ENCODE results near the gene ARHGAP12.

Gene ARHGAP12

GRCh38 chr10:31867646-31868045, 61.0 kb downstream of the ARHGAP12 start:
- H3K4me1 ChIP-seq (ENCODE audit: control insufficient read depth, insufficient read depth, low read length), result peaks cover 7% of the 10 kb centered on the region; the same call in 1 of the 2 replicates
- no peaks in the 10 kb centered on the region for H3K36me3 ChIP-seq (ENCODE audit: control insufficient read depth in 2 of 2, insufficient read depth in 1 of 2, low read length in 2 of 2)
- POLR2A ChIA-PET, result no interaction called here
- TF ChIP-seq ZNF664 (tag by site-specific recombination; IDR thresholded peaks at IDR 0.05) (no peak), ZNF660 (tag by site-specific recombination; IDR thresholded peaks at IDR 0.05) (no peak), ZNF202 (tag by site-specific recombination; IDR thresholded peaks at IDR 0.05; ENCODE audit: borderline replicate concordance) (no peak), ZNF221 (tag by site-specific recombination; IDR thresholded peaks at IDR 0.05; ENCODE audit: borderline replicate concordance) (no peak), ZNF416 (tag by site-specific recombination; IDR thresholded peaks at IDR 0.05) (no peak), ZSCAN4 (tag by site-specific recombination; IDR thresholded peaks at IDR 0.05) (no peak)
- no peak overlapping the region for H3K27ac ChIP-seq (ENCODE audit: extremely low read depth, low read depth, low read length)
- no peak overlapping the region for H3K4me3 ChIP-seq (ENCODE audit: low read depth, low read length)
- CTCF ChIA-PET, result interaction anchor here (0.6 kb wide), 1 partner anchor 334 kb away, joined by 3 read pairs; no protein-coding TSS in a partner anchor
- H3K9me3 ChIP-seq (ENCODE audit: control insufficient read depth, insufficient read depth, low read depth, low read length), result no peaks in the 10 kb centered on the region

GRCh38 chr10:31866118-31866670, 62.4 kb downstream of the ARHGAP12 start:
- ChIA-PET CTCF (interaction anchor here (0.6 to 1.3 kb wide), 7 partner anchors 10 to 1427 kb away, joined by 3 to 5 read pairs (median 4); no protein-coding TSS in a partner anchor), POLR2A (no interaction called here)
- TF ChIP-seq PRDM1 (tag by site-specific recombination; IDR thresholded peaks at IDR 0.05) (peak; percentile 56; the same call in 1 of the 2 replicates), KLF16 (tag by site-specific recombination; IDR thresholded peaks at IDR 0.05) (no peak), ZBTB26 (tag by site-specific recombination; optimal IDR thresholded peaks at IDR 0.05) (no peak), ZNF610 (tag by site-specific recombination; IDR thresholded peaks at IDR 0.05; ENCODE audit: borderline replicate concordance) (no peak), ZNF239 (tag by site-specific recombination; IDR thresholded peaks at IDR 0.05) (no peak), ZNF830 (tag by site-specific recombination; IDR thresholded peaks at IDR 0.05; ENCODE audit: low read depth) (no peak), ZNF473 (tag by site-specific recombination; IDR thresholded peaks at IDR 0.05) (no peak)
- Histone ChIP-seq H3K36me3 (ENCODE audit: control insufficient read depth in 2 of 2, insufficient read depth in 1 of 2, low read length in 2 of 2) (peaks cover 0 to 2% of the 10 kb centered on the region in 2 experiments; a peak in 1 of 3 replicates), H3K4me1 (ENCODE audit: control insufficient read depth, insufficient read depth, low read length) (peaks cover 8% of the 10 kb centered on the region; the same call in 1 of the 2 replicates), H3K9me3 (ENCODE audit: control insufficient read depth, insufficient read depth, low read depth, low read length) (no peaks in the 10 kb centered on the region), H3K4me3 (ENCODE audit: low read depth, low read length) (no peak overlapping the region), H3K27ac (ENCODE audit: extremely low read depth, low read depth, low read length) (no peak overlapping the region)

- CTCF ChIA-PET, result no interaction called here
- Histone ChIP-seq H3K4me1 (ENCODE audit: control insufficient read depth, insufficient read depth, low read length) (peaks cover 8% of the 10 kb centered on the region; the same call in 1 of the 2 replicates), H3K9me3 (ENCODE audit: control insufficient read depth, insufficient read depth, low read depth, low read length) (no peaks in the 10 kb centered on the region), H3K36me3 (ENCODE audit: control insufficient read depth in 2 of 2, insufficient read depth in 1 of 2, low read length in 2 of 2) (peaks cover 6 to 7% of the 10 kb centered on the region in 2 experiments), H3K27ac (ENCODE audit: extremely low read depth, low read depth, low read length) (no peak overlapping the region), H3K4me3 (ENCODE audit: low read depth, low read length) (no peak overlapping the region)
- POLR2A ChIA-PET, result no interaction called here
- no peak for TF ChIP-seq ZNF175 (tag by site-specific recombination; IDR thresholded peaks at IDR 0.05)
- peak; percentile 85 for TF ChIP-seq FEZF1 (tag by site-specific recombination; IDR thresholded peaks at IDR 0.05)
- peak; percentile 70; the same call in 1 of the 2 replicates for TF ChIP-seq PRDM6 (tag by site-specific recombination; IDR thresholded peaks at IDR 0.05)
- TF ChIP-seq ZIC2 (tag by site-specific recombination; IDR thresholded peaks at IDR 0.05), result peak; percentile 88
- 0 out of 2 replicates have a peak, but pooled peaks have one; percentile 12 for TF ChIP-seq ZNF664 (tag by site-specific recombination; IDR thresholded peaks at IDR 0.05)
- 0 out of 2 replicates have a peak, but pooled peaks have one; percentile 16 for TF ChIP-seq SCRT1 (tag by site-specific recombination; IDR thresholded peaks at IDR 0.05; ENCODE audit: borderline replicate concordance)
- TF ChIP-seq PBX3 (CRISPR knock-in tag; IDR thresholded peaks at IDR 0.05), result no peak
- no peak for TF ChIP-seq ZNF18 (tag by site-specific recombination; IDR thresholded peaks at IDR 0.05)
- TF ChIP-seq TRIM28 (IDR thresholded peaks at IDR 0.05; ENCODE audit: borderline replicate concordance, low read length), result 0 out of 2 replicates have a peak, but pooled peaks have one; percentile 54
- TF ChIP-seq OSR2 (tag by site-specific recombination; IDR thresholded peaks at IDR 0.05), result peak; percentile 37; the same call in 1 of the 2 replicates
- TF ChIP-seq ZNF843 (tag by site-specific recombination; IDR thresholded peaks at IDR 0.05), result no peak
- no peak for TF ChIP-seq ZNF530 (tag by site-specific recombination; IDR thresholded peaks at IDR 0.05; ENCODE audit: low read depth)
These were observed 63.7 kb downstream of the ARHGAP12 start for GRCh38 chr10:31864834-31865518.
